GM21825 (cell line): Measurements from ENCODE around the gene MAPKAPK2.
"Not testable (repeated sequence)": the region's sequence is repeated elsewhere in the genome, so short reads cannot be mapped to it uniquely, and the experiment has no call there.

Experiments
- ATAC-seq: cut with Tn5 transposase; IDR thresholded peaks from one replicate; pipeline ENCODE4 v1.9.1; 2021; ENCODE audit warnings: mild to moderate bottlenecking, moderate library complexity; ENCODE audit not compliant: unreplicated experiment

The MAPKAPK2 gene

GRCh38 chr1:206739411-206740076 lies 54.8 kb downstream of the MAPKAPK2 start:
- peak; percentile 76 for ATAC-seq

GRCh38 chr1:206741142-206741701 lies 56.5 kb downstream of the MAPKAPK2 start:
- no peak for ATAC-seq

- no peak for ATAC-seq
Observed at GRCh38 chr1:206742719-206743383, 58.1 kb downstream of the MAPKAPK2 start.

GRCh38 chr1:206744683-206745082 lies 60.0 kb downstream of the MAPKAPK2 start:
- no peak for ATAC-seq

- no peak for ATAC-seq
Observed at GRCh38 chr1:206745301-206745700, 60.6 kb downstream of the MAPKAPK2 start.

GRCh38 chr1:206748348-206749030 lies 63.8 kb downstream of the MAPKAPK2 start:
- ATAC-seq, result no peak

- no peak for ATAC-seq
Observed at GRCh38 chr1:206751891-206752290, 67.2 kb downstream of the MAPKAPK2 start.

- ATAC-seq, result no peak
Observed at GRCh38 chr1:206752481-206752880, 67.8 kb downstream of the MAPKAPK2 start.

GRCh38 chr1:206753141-206753540 lies 68.4 kb downstream of the MAPKAPK2 start:
- ATAC-seq, result no peak

- ATAC-seq, result no peak
Observed at GRCh38 chr1:206754011-206754410, 69.3 kb downstream of the MAPKAPK2 start.

GRCh38 chr1:206757524-206758266 lies 73.0 kb downstream of the MAPKAPK2 start:
- no peak for ATAC-seq

GRCh38 chr1:206760590-206760989 lies 75.9 kb downstream of the MAPKAPK2 start:
- no peak for ATAC-seq

GRCh38 chr1:206761159-206761768 lies 76.6 kb downstream of the MAPKAPK2 start:
- no peak for ATAC-seq

- not testable (repeated sequence) for ATAC-seq
Observed at GRCh38 chr1:206762741-206763364, 78.1 kb downstream of the MAPKAPK2 start.

- ATAC-seq, result not testable (repeated sequence)
Observed at GRCh38 chr1:206765771-206766170, 81.1 kb downstream of the MAPKAPK2 start.

GRCh38 chr1:206766251-206766856 lies 81.6 kb downstream of the MAPKAPK2 start:
- peak; percentile 45 for ATAC-seq

GRCh38 chr1:206768472-206769303 lies 84.0 kb downstream of the MAPKAPK2 start:
- ATAC-seq, result peak; percentile 3

- ATAC-seq, result peak; percentile 61
Observed at GRCh38 chr1:206769304-206769731, 84.6 kb downstream of the MAPKAPK2 start.
